NCI-H524 treated with DMSO at 0.1 percent for 48 hours (cell line): ENCODE data around the gene DHH.

Experiments
- DNase-seq: peaks from one replicate; lab custom pipeline; 2025; lab: John Stamatoyannopoulos, UW

DHH gene

GRCh38 chr12:49109641-49110463, 15.3 kb upstream of the DHH start:
- no peak for DNase-seq

- no peak for DNase-seq
Observed at GRCh38 chr12:49108958-49109404, 14.4 kb upstream of the DHH start.

- no peak for DNase-seq
Observed at GRCh38 chr12:49105504-49106084, 11.0 kb upstream of the DHH start.

- no peak for DNase-seq
Observed at GRCh38 chr12:49104822-49105221, 10.2 kb upstream of the DHH start.

- DNase-seq: no peak
Observed at GRCh38 chr12:49100380-49100779, 5.8 kb upstream of the DHH start.

GRCh38 chr12:49098703-49099102, 4.1 kb upstream of the DHH start:
- DNase-seq: no peak

GRCh38 chr12:49098035-49098451, 3.4 kb upstream of the DHH start:
- DNase-seq: no peak

GRCh38 chr12:49097381-49097780, 2.8 kb upstream of the DHH start:
- DNase-seq: no peak

- DNase-seq: no peak
Observed at GRCh38 chr12:49094975-49095365, 369 bp upstream of the DHH start.

- no peak for DNase-seq
Observed at GRCh38 chr12:49093792-49094159, 825 bp downstream of the DHH start.

GRCh38 chr12:49092816-49093406, 1.7 kb downstream of the DHH start:
- DNase-seq: no peak

- DNase-seq: peak; percentile 26
Observed at GRCh38 chr12:49092086-49092815, 2.4 kb downstream of the DHH start.

GRCh38 chr12:49091836-49092085, 2.8 kb downstream of the DHH start:
- no peak for DNase-seq

GRCh38 chr12:49091056-49091835, 3.4 kb downstream of the DHH start:
- no peak for DNase-seq

GRCh38 chr12:49089821-49090773, 4.5 kb downstream of the DHH start:
- DNase-seq: no peak

- no peak for DNase-seq
Observed at GRCh38 chr12:49088932-49089330, 5.7 kb downstream of the DHH start.

- peak; percentile 84 for DNase-seq
Observed at GRCh38 chr12:49088150-49088931, 6.3 kb downstream of the DHH start.

GRCh38 chr12:49086116-49086515, 8.5 kb downstream of the DHH start:
- no peak for DNase-seq

GRCh38 chr12:49084438-49084837, 10.2 kb downstream of the DHH start:
- no peak for DNase-seq

GRCh38 chr12:49079793-49080192, 14.8 kb downstream of the DHH start:
- no peak for DNase-seq
